ENCODE data around the gene CLIC3. TPM values are rescaled to one million over a fixed set of nuclear protein-coding genes. Genes with fewer than 3 reads are reported as not detected.

CLIC3 gene
- total RNA-seq, 6 experiments from 2014 or later = 0.37 to 0.51 TPM; not detected in 4

- ATAC-seq = no peak
Observed at GRCh38 chr9:136983656-136984314, 12.6 kb downstream of the CLIC3 start.

GRCh38 chr9:136983167-136983566, 13.2 kb downstream of the CLIC3 start:
- H3K9me3 ChIP-seq = no peaks in the 10 kb centered on the region
- intact Hi-C loops (cut with DNase I) = no loop called here
- no peaks in the 10 kb centered on the region for H3K4me1 ChIP-seq
- DNase-seq (no peak), ATAC-seq (no peak)
- 56% methylated on average over 4 of the region's 9 CpGs for WGBS (ENCODE audit: insufficient coverage, low coverage, low lambda C conversion rate, missing lambda C conversion rate)
- no peaks in the 10 kb centered on the region for H3K36me3 ChIP-seq
- no peak for TF ChIP-seq CTCF (IDR thresholded peaks at IDR 0.05)
- no peak overlapping the region for H3K27ac ChIP-seq
- no peaks in the 10 kb centered on the region for H3K27me3 ChIP-seq
- H3K4me3 ChIP-seq = no peak overlapping the region

More at GRCh38 chr9:136983656-136984314, 12.6 kb downstream of the CLIC3 start:
- intact Hi-C loops (cut with DNase I) = no loop called here
- Histone ChIP-seq H3K27me3 (no peaks in the 10 kb centered on the region), H3K9me3 (no peaks in the 10 kb centered on the region), H3K4me3 (no peak overlapping the region), H3K27ac (no peak overlapping the region), H3K4me1 (no peaks in the 10 kb centered on the region), H3K36me3 (no peaks in the 10 kb centered on the region)
- no peak for TF ChIP-seq CTCF (IDR thresholded peaks at IDR 0.05)
- TF ChIP-seq POLR2A (IDR thresholded peaks at IDR 0.05) = no peak
- 63% methylated on average over 3 of the region's 11 CpGs for WGBS (ENCODE audit: insufficient coverage, low coverage, low lambda C conversion rate, missing lambda C conversion rate)
- DNase-seq = no peak

- Histone ChIP-seq H3K9me3 (no peaks in the 10 kb centered on the region), H3K27me3 (no peaks in the 10 kb centered on the region), H3K27ac (no peak within 1 kb of the TSS), H3K36me3 (no peaks in the 10 kb centered on the region), H3K4me1 (no peaks in the 10 kb centered on the region), H3K4me3 (no peak within 1 kb of the TSS)
- DNase-seq (no peak), ATAC-seq (no peak)
- intact Hi-C loops (cut with DNase I) = no loop called here
- TF ChIP-seq CTCF (IDR thresholded peaks at IDR 0.05) = no peak
- no peak for TF ChIP-seq POLR2A (IDR thresholded peaks at IDR 0.05)
- no CpG with 5 or more reads among the region's 18 CpGs for WGBS (ENCODE audit: insufficient coverage, low coverage, low lambda C conversion rate, missing lambda C conversion rate)
Observed at GRCh38 chr9:136982232-136983051, 13.9 kb downstream of the CLIC3 start, which contains the start of gene LCNL1. Gene LCNL1 (plus strand): TSS chr9:136982993. CDS start chr9:136983587, 594 bp downstream.

GRCh38 chr9:136981588-136982231, 14.7 kb downstream of the CLIC3 start:
- Histone ChIP-seq H3K27me3 (no peaks in the 10 kb centered on the region), H3K4me1 (no peaks in the 10 kb centered on the region), H3K9me3 (no peaks in the 10 kb centered on the region), H3K4me3 (no peak overlapping the region), H3K36me3 (no peaks in the 10 kb centered on the region), H3K27ac (no peak overlapping the region)
- ATAC-seq (peak; percentile 35 to 61 (median 56)), DNase-seq (no peak)
- TF ChIP-seq CTCF (IDR thresholded peaks at IDR 0.05) = no peak
- no peak for TF ChIP-seq POLR2A (IDR thresholded peaks at IDR 0.05)
- WGBS (ENCODE audit: insufficient coverage, low coverage, low lambda C conversion rate, missing lambda C conversion rate) = 84% methylated on average over 8 of the region's 17 CpGs
- intact Hi-C loops (cut with DNase I) = no loop called here
